Femur (tissue), 1 donor: ENCODE measurements around the gene TNRC6C.
A peak's percentile ranks its signal among the peaks of the same experiment; 100 is the strongest.

Experiments used
- DNase-seq: peaks from one replicate; pipeline ENCODE4 v3.0.0-alpha.2; 2017

The TNRC6C gene

GRCh38 chr17:78092794-78093324, 134.4 kb downstream of the TNRC6C start:
- DNase-seq, result no peak

- no peak for DNase-seq
Measured at GRCh38 chr17:78095035-78095434, 136.5 kb downstream of the TNRC6C start.

GRCh38 chr17:78096093-78096492, 137.6 kb downstream of the TNRC6C start:
- no peak for DNase-seq

- no peak for DNase-seq
Measured at GRCh38 chr17:78101112-78101511, 142.6 kb downstream of the TNRC6C start.

GRCh38 chr17:78101542-78101941, 143.0 kb downstream of the TNRC6C start:
- DNase-seq, result no peak

GRCh38 chr17:78103311-78103710, 144.8 kb downstream of the TNRC6C start:
- no peak for DNase-seq

- DNase-seq, result peak; percentile 18
Measured at GRCh38 chr17:78104540-78104941, 146.0 kb downstream of the TNRC6C start.

- DNase-seq, result no peak
Measured at GRCh38 chr17:78105101-78105500, 146.6 kb downstream of the TNRC6C start.

- no peak for DNase-seq
Measured at GRCh38 chr17:78105551-78105950, 147.0 kb downstream of the TNRC6C start.

- DNase-seq, result no peak
Measured at GRCh38 chr17:78106211-78106610, 147.7 kb downstream of the TNRC6C start.

- DNase-seq, result peak; percentile 18
Measured at GRCh38 chr17:78107457-78107856, 149.0 kb downstream of the TNRC6C start.

- DNase-seq, result no peak
Measured at GRCh38 chr17:78107976-78108725, 149.6 kb downstream of the TNRC6C start.

GRCh38 chr17:78108726-78109488, 150.4 kb downstream of the TNRC6C start:
- DNase-seq, result peak; percentile 17

GRCh38 chr17:78109489-78109761, 150.9 kb downstream of the TNRC6C start:
- no peak for DNase-seq

GRCh38 chr17:78110363-78111015, 152.0 kb downstream of the TNRC6C start:
- DNase-seq, result peak; percentile 19

GRCh38 chr17:78111016-78111726, 152.7 kb downstream of the TNRC6C start:
- DNase-seq, result peak; percentile 19

GRCh38 chr17:78111727-78112517, 153.4 kb downstream of the TNRC6C start:
- DNase-seq, result no peak

- peak; percentile 82 for DNase-seq
Measured at GRCh38 chr17:78112518-78113471, 154.3 kb downstream of the TNRC6C start.

GRCh38 chr17:78113804-78114785, 155.6 kb downstream of the TNRC6C start:
- DNase-seq, result peak; percentile 15
